K562 (cell line): ENCODE measurements around the gene PRPS1L1.

ENCODE experiments used
- KDM2B ChIP-seq: fragments of 250-450 bp; sonication (Bioruptor Pico); IDR thresholded peaks from 2 replicates; pipeline ENCODE4 v1.8.0; 2021; ENCODE audit warnings: mild to moderate bottlenecking, moderate library complexity
- SP1 ChIP-seq: sonication (generic); formaldehyde crosslinking; IDR thresholded peaks from 2 replicates; pipeline ENCODE4 v1.8.1; 2022; ENCODE audit warnings: mild to moderate bottlenecking, missing genetic modification reagents
- TF ChIP-seq, protein P1 (sequence below): fragments of 250-450 bp; sonication (Bioruptor Pico); IDR thresholded peaks from 2 replicates; pipeline ENCODE4 v1.5.0; 2021; ENCODE audit warnings: mild to moderate bottlenecking, moderate library complexity
- TF ChIP-seq, protein P2 (sequence below): fragments of 250-450 bp; sonication (Bioruptor Pico); IDR thresholded peaks from 2 replicates; pipeline ENCODE4 v1.8.0; 2022; ENCODE audit warnings: inconsistent platforms, mild to moderate bottlenecking, moderate library complexity, borderline replicate concordance
- TF ChIP-seq, protein P3 (sequence below): sonication (generic); formaldehyde crosslinking; IDR thresholded peaks from 2 replicates; pipeline ENCODE4 v1.8.1; 2023; ENCODE audit warnings: mild to moderate bottlenecking, missing genetic modification reagents, moderate library complexity

DNA sequence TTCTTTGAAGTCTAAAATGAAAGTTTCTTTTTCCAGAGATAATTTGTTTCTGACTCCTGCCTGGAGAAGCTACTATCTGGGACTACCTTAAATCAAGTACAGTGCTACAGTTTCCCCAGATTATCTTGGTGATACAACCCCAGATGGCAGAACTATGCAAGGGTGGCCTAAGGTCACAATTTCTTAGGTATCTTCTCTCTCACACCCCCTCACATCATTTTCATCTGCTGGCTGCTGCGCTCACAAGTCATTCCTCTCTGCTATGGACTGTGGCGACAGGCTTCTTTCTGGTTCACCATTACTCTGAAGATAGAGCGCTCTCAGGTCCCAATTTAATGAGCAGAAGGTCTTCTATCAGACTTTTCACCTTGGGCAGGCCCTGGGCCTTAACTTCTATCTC is 9.1 kb upstream of the PRPS1L1 start:
- TF ChIP-seq KDM2B (CRISPR knock-in tag) (no peak), SP1 (no peak)
- TF ChIP-seq, protein P1, sequence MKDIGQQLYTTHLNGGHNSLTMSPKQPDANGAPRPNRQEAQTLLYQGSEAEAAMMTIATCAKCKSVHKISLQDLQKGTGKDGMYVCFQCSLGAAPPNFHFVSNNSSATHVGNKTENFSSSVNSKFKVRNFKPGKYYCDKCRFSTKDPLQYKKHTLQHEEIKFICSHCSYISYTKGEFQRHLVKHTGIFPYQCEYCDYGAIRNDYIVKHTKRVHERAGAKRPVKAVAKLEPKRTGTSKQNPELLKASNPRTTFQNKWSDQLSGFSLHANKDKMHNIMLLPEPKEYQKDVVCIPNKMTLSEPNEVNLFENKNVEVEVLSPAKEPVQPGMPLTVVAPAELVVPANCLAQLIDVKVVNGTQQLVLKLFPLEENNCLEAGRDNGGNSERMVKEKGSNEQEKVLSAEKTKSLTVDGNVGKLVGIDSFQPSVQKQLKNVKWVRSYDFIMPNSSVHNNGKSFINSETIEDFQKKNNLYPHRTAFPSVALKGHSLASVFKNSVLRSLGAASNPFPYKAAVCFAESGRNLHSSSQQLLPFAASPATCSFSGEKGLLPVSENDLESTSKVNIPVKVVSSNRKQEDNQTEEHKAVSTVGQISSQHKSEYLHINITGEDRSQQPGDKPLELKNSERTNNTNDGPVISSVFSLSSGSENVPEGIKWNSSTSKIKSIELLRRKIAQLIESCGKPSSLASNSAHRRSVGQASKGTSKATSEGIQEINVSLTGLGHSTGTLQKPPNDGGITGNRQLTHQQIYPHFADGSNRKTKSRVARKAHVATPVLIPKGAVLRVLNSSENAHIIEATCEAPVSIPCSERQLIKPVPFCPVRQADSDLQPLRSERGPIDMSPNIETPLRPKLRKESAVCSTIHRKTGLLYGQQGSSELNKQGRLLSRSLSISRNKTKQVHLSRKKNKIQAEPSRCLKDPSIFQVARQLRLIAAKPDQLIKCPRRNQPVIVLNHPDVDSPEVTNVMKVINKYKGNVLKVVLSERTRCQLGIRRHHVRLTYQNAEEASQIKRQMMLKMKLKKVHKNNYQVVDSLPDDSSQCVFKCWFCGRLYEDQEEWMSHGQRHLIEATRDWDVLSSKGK (CRISPR knock-in tag) = no peak
- TF ChIP-seq, protein P2, sequence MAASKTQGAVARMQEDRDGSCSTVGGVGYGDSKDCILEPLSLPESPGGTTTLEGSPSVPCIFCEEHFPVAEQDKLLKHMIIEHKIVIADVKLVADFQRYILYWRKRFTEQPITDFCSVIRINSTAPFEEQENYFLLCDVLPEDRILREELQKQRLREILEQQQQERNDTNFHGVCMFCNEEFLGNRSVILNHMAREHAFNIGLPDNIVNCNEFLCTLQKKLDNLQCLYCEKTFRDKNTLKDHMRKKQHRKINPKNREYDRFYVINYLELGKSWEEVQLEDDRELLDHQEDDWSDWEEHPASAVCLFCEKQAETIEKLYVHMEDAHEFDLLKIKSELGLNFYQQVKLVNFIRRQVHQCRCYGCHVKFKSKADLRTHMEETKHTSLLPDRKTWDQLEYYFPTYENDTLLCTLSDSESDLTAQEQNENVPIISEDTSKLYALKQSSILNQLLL (CRISPR knock-in tag) = no peak
- TF ChIP-seq, protein P3, sequence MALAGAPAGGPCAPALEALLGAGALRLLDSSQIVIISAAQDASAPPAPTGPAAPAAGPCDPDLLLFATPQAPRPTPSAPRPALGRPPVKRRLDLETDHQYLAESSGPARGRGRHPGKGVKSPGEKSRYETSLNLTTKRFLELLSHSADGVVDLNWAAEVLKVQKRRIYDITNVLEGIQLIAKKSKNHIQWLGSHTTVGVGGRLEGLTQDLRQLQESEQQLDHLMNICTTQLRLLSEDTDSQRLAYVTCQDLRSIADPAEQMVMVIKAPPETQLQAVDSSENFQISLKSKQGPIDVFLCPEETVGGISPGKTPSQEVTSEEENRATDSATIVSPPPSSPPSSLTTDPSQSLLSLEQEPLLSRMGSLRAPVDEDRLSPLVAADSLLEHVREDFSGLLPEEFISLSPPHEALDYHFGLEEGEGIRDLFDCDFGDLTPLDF (CRISPR knock-in tag) = no peak
